SIG-M5 (cell line): Measurements from ENCODE around the gene MESP2.

Experiments used
- DNase-seq: peaks from one replicate; lab custom pipeline; 2025; lab: John Stamatoyannopoulos, UW

The MESP2 gene

GRCh38 chr15:89802231-89802928 lies 26.2 kb downstream of the MESP2 start:
- DNase-seq, result no peak

- no peak for DNase-seq
Measured at GRCh38 chr15:89802986-89803824, 27.1 kb downstream of the MESP2 start.

GRCh38 chr15:89803941-89804800 lies 28.0 kb downstream of the MESP2 start:
- no peak for DNase-seq

- DNase-seq, result no peak
Measured at GRCh38 chr15:89805241-89806209, 29.4 kb downstream of the MESP2 start.

GRCh38 chr15:89806210-89806558 lies 30.1 kb downstream of the MESP2 start:
- DNase-seq, result no peak

- no peak for DNase-seq
Measured at GRCh38 chr15:89806559-89807550, 30.7 kb downstream of the MESP2 start.

GRCh38 chr15:89807689-89808088 lies 31.6 kb downstream of the MESP2 start:
- DNase-seq, result no peak

- DNase-seq, result no peak
Measured at GRCh38 chr15:89808160-89808870, 32.2 kb downstream of the MESP2 start.

- DNase-seq, result no peak
Measured at GRCh38 chr15:89809093-89809786, 33.1 kb downstream of the MESP2 start.

GRCh38 chr15:89809787-89810148 lies 33.6 kb downstream of the MESP2 start:
- no peak for DNase-seq

- DNase-seq, result no peak
Measured at GRCh38 chr15:89810837-89811236, 34.7 kb downstream of the MESP2 start.

GRCh38 chr15:89812011-89812846 lies 36.1 kb downstream of the MESP2 start:
- DNase-seq, result no peak

GRCh38 chr15:89812847-89813320 lies 36.8 kb downstream of the MESP2 start:
- DNase-seq, result no peak

GRCh38 chr15:89813381-89814111 lies 37.4 kb downstream of the MESP2 start:
- DNase-seq, result no peak

GRCh38 chr15:89814112-89814742 lies 38.1 kb downstream of the MESP2 start:
- no peak for DNase-seq

GRCh38 chr15:89815769-89816168 lies 39.6 kb downstream of the MESP2 start:
- no peak for DNase-seq
